Measurements from ENCODE around the gene BICRA.
"Not testable (repeated sequence)": the region's sequence is repeated elsewhere in the genome, so short reads cannot be mapped to it uniquely, and the experiment has no call there.

BICRA gene

GRCh38 chr19:47726467-47726866 lies 117.5 kb downstream of the BICRA start:
- H3K9me3 ChIP-seq (ENCODE audit: control insufficient read depth, low read length): no peaks in the 10 kb centered on the region
- peak overlapping the region; percentile 52 for H3K4me3 ChIP-seq (ENCODE audit: low read length)
- no peaks in the 10 kb centered on the region for H3K27me3 ChIP-seq (replicated peaks; ENCODE audit: control insufficient read depth, insufficient read depth, low read length)
- H3K9ac ChIP-seq (ENCODE audit: low read length): peak overlapping the region; percentile 63
- H3K36me3 ChIP-seq (ENCODE audit: control insufficient read depth, insufficient read depth, low read length, severe bottlenecking): peaks cover 41% of the 10 kb centered on the region
- peaks cover 68% of the 10 kb centered on the region for H3K4me1 ChIP-seq (ENCODE audit: control insufficient read depth, insufficient read depth, low read length)
- peak; percentile 72 for DNase-seq (ENCODE audit: low read depth)

GRCh38 chr19:47728295-47728694 lies 119.4 kb downstream of the BICRA start:
- H3K27me3 ChIP-seq (replicated peaks; ENCODE audit: control insufficient read depth, insufficient read depth, low read length); H3K4me3 ChIP-seq (ENCODE audit: low read length); DNase-seq (ENCODE audit: low read depth); H3K9me3 ChIP-seq (ENCODE audit: control insufficient read depth, low read length): not testable (repeated sequence)
- H3K36me3 ChIP-seq (ENCODE audit: control insufficient read depth, insufficient read depth, low read length, severe bottlenecking): peaks cover 51% of the 10 kb centered on the region
- peak overlapping the region; percentile 11 for H3K9ac ChIP-seq (ENCODE audit: low read length)
- peaks cover 53% of the 10 kb centered on the region for H3K4me1 ChIP-seq (ENCODE audit: control insufficient read depth, insufficient read depth, low read length)

- H3K27me3 ChIP-seq (replicated peaks; ENCODE audit: control insufficient read depth, insufficient read depth, low read length): no peaks in the 10 kb centered on the region
- H3K9me3 ChIP-seq (ENCODE audit: control insufficient read depth, low read length): no peaks in the 10 kb centered on the region
- H3K4me1 ChIP-seq (ENCODE audit: control insufficient read depth, insufficient read depth, low read length): peaks cover 43% of the 10 kb centered on the region
- DNase-seq (ENCODE audit: low read depth): peak; percentile 90
- peaks cover 58% of the 10 kb centered on the region for H3K36me3 ChIP-seq (ENCODE audit: control insufficient read depth, insufficient read depth, low read length, severe bottlenecking)
- H3K9ac ChIP-seq (ENCODE audit: low read length): peak overlapping the region; percentile 73
- H3K4me3 ChIP-seq (ENCODE audit: low read length): peak overlapping the region; percentile 60
Observed at GRCh38 chr19:47729468-47729798, 120.5 kb downstream of the BICRA start.

- peak overlapping the region; percentile 73 for H3K9ac ChIP-seq (ENCODE audit: low read length)
- peaks cover 38% of the 10 kb centered on the region for H3K4me1 ChIP-seq (ENCODE audit: control insufficient read depth, insufficient read depth, low read length)
- H3K36me3 ChIP-seq (ENCODE audit: control insufficient read depth, insufficient read depth, low read length, severe bottlenecking): peaks cover 63% of the 10 kb centered on the region
- DNase-seq (ENCODE audit: low read depth): no peak
- H3K9me3 ChIP-seq (ENCODE audit: control insufficient read depth, low read length): no peaks in the 10 kb centered on the region
- peak overlapping the region; percentile 60 for H3K4me3 ChIP-seq (ENCODE audit: low read length)
- H3K27me3 ChIP-seq (replicated peaks; ENCODE audit: control insufficient read depth, insufficient read depth, low read length): no peaks in the 10 kb centered on the region
Observed at GRCh38 chr19:47729799-47730520, 121.0 kb downstream of the BICRA start.

- Histone ChIP-seq H3K9me3 (ENCODE audit: control insufficient read depth, low read length) (no peaks in the 10 kb centered on the region), H3K9ac (ENCODE audit: low read length) (no peak overlapping the region), H3K4me3 (ENCODE audit: low read length) (no peak overlapping the region), H3K27me3 (replicated peaks; ENCODE audit: control insufficient read depth, insufficient read depth, low read length) (no peaks in the 10 kb centered on the region), H3K4me1 (ENCODE audit: control insufficient read depth, insufficient read depth, low read length) (peaks cover 33% of the 10 kb centered on the region), H3K36me3 (ENCODE audit: control insufficient read depth, insufficient read depth, low read length, severe bottlenecking) (peaks cover 66% of the 10 kb centered on the region)
- no peak for DNase-seq (ENCODE audit: low read depth)
Observed at GRCh38 chr19:47730521-47730889, 121.6 kb downstream of the BICRA start.

- Histone ChIP-seq H3K4me3 (ENCODE audit: low read length) (no peak overlapping the region), H3K27me3 (replicated peaks; ENCODE audit: control insufficient read depth, insufficient read depth, low read length) (no peaks in the 10 kb centered on the region), H3K4me1 (ENCODE audit: control insufficient read depth, insufficient read depth, low read length) (peaks cover 29% of the 10 kb centered on the region), H3K36me3 (ENCODE audit: control insufficient read depth, insufficient read depth, low read length, severe bottlenecking) (peaks cover 62% of the 10 kb centered on the region), H3K9me3 (ENCODE audit: control insufficient read depth, low read length) (no peaks in the 10 kb centered on the region), H3K9ac (ENCODE audit: low read length) (no peak overlapping the region)
- no peak for DNase-seq (ENCODE audit: low read depth)
Observed at GRCh38 chr19:47730910-47731309, 122.0 kb downstream of the BICRA start.

GRCh38 chr19:47735131-47735530 lies 126.2 kb downstream of the BICRA start:
- H3K36me3 ChIP-seq (ENCODE audit: control insufficient read depth, insufficient read depth, low read length, severe bottlenecking): peaks cover 69% of the 10 kb centered on the region
- H3K9ac ChIP-seq (ENCODE audit: low read length): no peak overlapping the region
- H3K9me3 ChIP-seq (ENCODE audit: control insufficient read depth, low read length): no peaks in the 10 kb centered on the region
- H3K27me3 ChIP-seq (replicated peaks; ENCODE audit: control insufficient read depth, insufficient read depth, low read length): no peaks in the 10 kb centered on the region
- no peaks in the 10 kb centered on the region for H3K4me1 ChIP-seq (ENCODE audit: control insufficient read depth, insufficient read depth, low read length)
- no peak overlapping the region for H3K4me3 ChIP-seq (ENCODE audit: low read length)
- no peak for DNase-seq (ENCODE audit: low read depth)

- Histone ChIP-seq H3K4me1 (ENCODE audit: control insufficient read depth, insufficient read depth, low read length) (peaks cover 24% of the 10 kb centered on the region), H3K9me3 (ENCODE audit: control insufficient read depth, low read length) (no peaks in the 10 kb centered on the region), H3K27me3 (replicated peaks; ENCODE audit: control insufficient read depth, insufficient read depth, low read length) (no peaks in the 10 kb centered on the region), H3K36me3 (ENCODE audit: control insufficient read depth, insufficient read depth, low read length, severe bottlenecking) (peaks cover 50% of the 10 kb centered on the region), H3K9ac (ENCODE audit: low read length) (no peak overlapping the region), H3K4me3 (ENCODE audit: low read length) (no peak overlapping the region)
- no peak for DNase-seq (ENCODE audit: low read depth)
Observed at GRCh38 chr19:47740866-47741519, 132.1 kb downstream of the BICRA start.

- Histone ChIP-seq H3K9ac (ENCODE audit: low read length) (peak overlapping the region; percentile 94), H3K9me3 (ENCODE audit: control insufficient read depth, low read length) (no peaks in the 10 kb centered on the region), H3K4me1 (ENCODE audit: control insufficient read depth, insufficient read depth, low read length) (peaks cover 26% of the 10 kb centered on the region), H3K4me3 (ENCODE audit: low read length) (no peak overlapping the region), H3K36me3 (ENCODE audit: control insufficient read depth, insufficient read depth, low read length, severe bottlenecking) (peaks cover 44% of the 10 kb centered on the region), H3K27me3 (replicated peaks; ENCODE audit: control insufficient read depth, insufficient read depth, low read length) (no peaks in the 10 kb centered on the region)
- DNase-seq (ENCODE audit: low read depth): no peak
Observed at GRCh38 chr19:47741544-47742140, 132.7 kb downstream of the BICRA start.

GRCh38 chr19:47742634-47743033 lies 133.7 kb downstream of the BICRA start:
- peak overlapping the region; percentile 94 for H3K9ac ChIP-seq (ENCODE audit: low read length)
- H3K4me1 ChIP-seq (ENCODE audit: control insufficient read depth, insufficient read depth, low read length): peaks cover 30% of the 10 kb centered on the region
- DNase-seq (ENCODE audit: low read depth): peak; percentile 57
- H3K4me3 ChIP-seq (ENCODE audit: low read length): peak overlapping the region; percentile 66
- peaks cover 48% of the 10 kb centered on the region for H3K36me3 ChIP-seq (ENCODE audit: control insufficient read depth, insufficient read depth, low read length, severe bottlenecking)
- H3K9me3 ChIP-seq (ENCODE audit: control insufficient read depth, low read length): no peaks in the 10 kb centered on the region
- H3K27me3 ChIP-seq (replicated peaks; ENCODE audit: control insufficient read depth, insufficient read depth, low read length): no peaks in the 10 kb centered on the region

- DNase-seq (ENCODE audit: low read depth): peak; percentile 98
- peak within 1 kb of the TSS; percentile 86 for H3K4me3 ChIP-seq (ENCODE audit: low read length)
- H3K9me3 ChIP-seq (ENCODE audit: control insufficient read depth, low read length): no peaks in the 10 kb centered on the region
- H3K4me1 ChIP-seq (ENCODE audit: control insufficient read depth, insufficient read depth, low read length): peaks cover 30% of the 10 kb centered on the region
- H3K27me3 ChIP-seq (replicated peaks; ENCODE audit: control insufficient read depth, insufficient read depth, low read length): no peaks in the 10 kb centered on the region
- H3K36me3 ChIP-seq (ENCODE audit: control insufficient read depth, insufficient read depth, low read length, severe bottlenecking): peaks cover 46% of the 10 kb centered on the region
- H3K9ac ChIP-seq (ENCODE audit: low read length): peak within 1 kb of the TSS; percentile 94
Observed at GRCh38 chr19:47745010-47745901, 136.3 kb downstream of the BICRA start, which contains the start of gene NOP53. Gene NOP53 (plus strand): TSS chr19:47745546. CDS start chr19:47745560, 14 bp downstream.
